NCI-H1417 (cell line): ENCODE data around the gene JUP.
"Not testable (repeated sequence)": the region's sequence is repeated elsewhere in the genome, so short reads cannot be mapped to it uniquely, and the experiment has no call there.

ENCODE experiments used
- DNase-seq, 3 experiments: peaks; one replicate each; lab custom pipeline; 2025; lab: John Stamatoyannopoulos, UW

JUP gene

GRCh38 chr17:41781404-41782110, 5.0 kb downstream of the JUP start:
- DNase-seq, result no peak

- no peak for DNase-seq
Measured at GRCh38 chr17:41779954-41780353, 6.6 kb downstream of the JUP start.

GRCh38 chr17:41777574-41778188, 8.8 kb downstream of the JUP start:
- peak in 2 of 3 experiments; percentile 74 to 89 for DNase-seq

GRCh38 chr17:41777157-41777573, 9.3 kb downstream of the JUP start:
- DNase-seq, result peak in 2 of 3 experiments; percentile 62 to 78

- DNase-seq, result not testable (repeated sequence)
Measured at GRCh38 chr17:41776262-41776900, 10.1 kb downstream of the JUP start.

GRCh38 chr17:41775394-41776226, 10.9 kb downstream of the JUP start:
- DNase-seq, result no peak

GRCh38 chr17:41773731-41774193, 12.7 kb downstream of the JUP start:
- no peak for DNase-seq

GRCh38 chr17:41773190-41773588, 13.3 kb downstream of the JUP start:
- DNase-seq, result peak in 1 of 3 experiments; percentile 5

GRCh38 chr17:41772586-41773189, 13.8 kb downstream of the JUP start:
- DNase-seq, result no peak

- peak in 2 of 3 experiments; percentile 36 to 53 for DNase-seq
Measured at GRCh38 chr17:41772218-41772585, 14.3 kb downstream of the JUP start.

- no peak for DNase-seq
Measured at GRCh38 chr17:41771389-41772206, 14.9 kb downstream of the JUP start.

GRCh38 chr17:41769985-41770384, 16.5 kb downstream of the JUP start:
- DNase-seq, result no peak

GRCh38 chr17:41769346-41769862, 17.1 kb downstream of the JUP start:
- DNase-seq, result no peak

- no peak for DNase-seq
Measured at GRCh38 chr17:41768682-41769288, 17.7 kb downstream of the JUP start.

GRCh38 chr17:41767324-41768042, 19.0 kb downstream of the JUP start:
- no peak for DNase-seq

GRCh38 chr17:41766135-41766534, 20.4 kb downstream of the JUP start:
- no peak for DNase-seq

- no peak for DNase-seq
Measured at GRCh38 chr17:41763327-41763726, 23.2 kb downstream of the JUP start.

GRCh38 chr17:41762841-41763240, 23.7 kb downstream of the JUP start:
- DNase-seq, result no peak

- DNase-seq, result no peak
Measured at GRCh38 chr17:41762391-41762790, 24.1 kb downstream of the JUP start.

GRCh38 chr17:41760878-41761277, 25.6 kb downstream of the JUP start:
- DNase-seq, result no peak
